DOHH2 (cell line): ENCODE results near the gene DCANP1.

ENCODE experiments used
- EZH2phosphoT487 ChIP-seq: fragments of 200-600 bp; sonication (generic); IDR thresholded peaks from 2 replicates; pipeline ENCODE4 v1.6.1; 2017; ENCODE audit warnings: borderline replicate concordance, mild to moderate bottlenecking, antibody characterized with exemption, low read length, moderate library complexity, mixed read lengths
- TF ChIP-seq, protein P1 (sequence below): fragments of 200-600 bp; sonication (generic); IDR thresholded peaks from one replicate; pipeline ENCODE4 v1.5.1; 2014; ENCODE audit warnings: antibody characterized with exemption, mild to moderate bottlenecking, low read depth, low read length; ENCODE audit not compliant: poor library complexity, severe bottlenecking

DNA sequence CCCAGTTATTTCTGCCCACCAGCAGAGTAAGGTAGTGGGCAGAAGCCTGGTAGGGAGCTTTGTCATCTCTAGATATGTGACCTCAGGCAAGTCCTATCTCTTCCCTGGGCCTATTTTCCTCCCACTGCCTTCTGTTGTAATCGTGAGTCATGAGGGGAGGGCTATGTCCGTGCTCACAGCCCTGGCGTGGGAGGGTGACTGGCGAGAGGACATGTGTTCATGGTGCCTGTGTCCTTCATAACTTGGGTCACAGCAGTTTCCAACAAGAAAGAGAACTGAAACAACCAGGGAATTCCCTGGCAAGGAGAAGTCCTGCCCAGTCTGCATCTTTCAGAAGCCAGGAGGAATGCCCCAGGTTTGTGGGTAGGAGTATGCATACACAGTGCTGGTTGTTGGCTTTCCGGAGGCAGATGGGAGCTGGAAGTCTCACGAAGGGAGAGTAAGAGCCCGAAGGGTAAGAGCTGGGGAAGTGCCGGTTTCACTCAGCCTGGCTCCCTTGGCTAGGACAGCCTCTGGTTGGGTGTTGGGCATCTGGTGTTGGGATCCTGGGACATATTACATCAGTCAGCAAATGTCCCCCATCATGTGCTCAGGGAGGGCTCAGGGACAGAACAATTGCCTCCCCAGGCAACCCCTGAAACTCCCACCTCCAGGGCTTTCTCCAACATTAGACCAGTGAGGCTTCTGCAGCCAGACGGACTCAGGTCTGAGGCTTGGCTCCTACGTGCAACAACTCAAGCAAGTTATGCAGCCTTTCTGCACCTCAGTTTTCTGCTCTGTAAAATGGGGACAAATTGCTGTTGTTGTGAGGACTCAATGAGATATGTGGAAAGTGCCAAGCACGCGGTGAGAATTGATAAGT, 9.3 kb upstream of the DCANP1 start:
- TF ChIP-seq, protein P1, sequence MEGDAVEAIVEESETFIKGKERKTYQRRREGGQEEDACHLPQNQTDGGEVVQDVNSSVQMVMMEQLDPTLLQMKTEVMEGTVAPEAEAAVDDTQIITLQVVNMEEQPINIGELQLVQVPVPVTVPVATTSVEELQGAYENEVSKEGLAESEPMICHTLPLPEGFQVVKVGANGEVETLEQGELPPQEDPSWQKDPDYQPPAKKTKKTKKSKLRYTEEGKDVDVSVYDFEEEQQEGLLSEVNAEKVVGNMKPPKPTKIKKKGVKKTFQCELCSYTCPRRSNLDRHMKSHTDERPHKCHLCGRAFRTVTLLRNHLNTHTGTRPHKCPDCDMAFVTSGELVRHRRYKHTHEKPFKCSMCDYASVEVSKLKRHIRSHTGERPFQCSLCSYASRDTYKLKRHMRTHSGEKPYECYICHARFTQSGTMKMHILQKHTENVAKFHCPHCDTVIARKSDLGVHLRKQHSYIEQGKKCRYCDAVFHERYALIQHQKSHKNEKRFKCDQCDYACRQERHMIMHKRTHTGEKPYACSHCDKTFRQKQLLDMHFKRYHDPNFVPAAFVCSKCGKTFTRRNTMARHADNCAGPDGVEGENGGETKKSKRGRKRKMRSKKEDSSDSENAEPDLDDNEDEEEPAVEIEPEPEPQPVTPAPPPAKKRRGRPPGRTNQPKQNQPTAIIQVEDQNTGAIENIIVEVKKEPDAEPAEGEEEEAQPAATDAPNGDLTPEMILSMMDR: no peak
- no peak for TF ChIP-seq EZH2phosphoT487
